Measurements from ENCODE around the gene INPP4A.

The INPP4A gene

DNA sequence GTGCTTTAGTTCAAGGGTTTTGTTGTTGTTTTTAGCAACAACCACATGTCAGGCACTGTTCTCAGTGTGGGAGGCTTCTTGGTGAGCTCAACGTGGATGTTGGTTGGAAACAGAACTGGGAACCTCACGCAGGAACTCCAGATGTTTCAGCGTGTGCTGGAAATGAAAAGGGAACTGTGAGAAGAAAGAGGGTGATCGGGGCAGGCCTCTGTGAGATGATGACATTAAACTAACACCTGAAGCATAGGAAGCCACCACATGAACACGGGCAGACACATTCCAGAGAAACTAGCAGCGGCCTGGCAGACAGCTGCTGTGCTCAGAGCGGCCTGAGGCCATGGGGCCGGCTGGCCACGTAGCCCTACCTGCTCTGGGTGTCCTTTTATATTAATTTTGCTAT is 97.2 kb downstream of the INPP4A start:
- DNase-seq (ENCODE audit: low read depth), result no peak

DNA sequence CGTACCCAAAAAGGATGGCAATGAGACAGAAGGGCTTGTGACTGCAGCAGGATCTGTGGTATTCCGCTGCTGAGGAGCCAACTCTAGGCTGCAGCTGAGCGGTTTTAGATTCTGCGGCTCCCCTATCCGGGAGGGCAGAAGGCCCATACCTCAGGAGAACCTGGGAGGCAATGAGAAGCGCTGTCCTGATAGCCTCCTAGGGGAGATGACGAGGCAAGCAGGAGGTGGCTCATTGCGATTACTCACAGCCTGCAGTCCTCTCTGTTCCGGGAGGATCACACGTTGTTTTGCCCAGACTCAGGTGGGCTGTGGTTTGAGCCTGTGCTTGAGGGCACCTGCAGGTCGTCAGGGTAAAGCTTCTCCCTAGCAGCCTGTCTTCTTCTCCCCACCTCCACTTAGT is 98.6 kb downstream of the INPP4A start:
- no peak for DNase-seq (ENCODE audit: low read depth)

DNA sequence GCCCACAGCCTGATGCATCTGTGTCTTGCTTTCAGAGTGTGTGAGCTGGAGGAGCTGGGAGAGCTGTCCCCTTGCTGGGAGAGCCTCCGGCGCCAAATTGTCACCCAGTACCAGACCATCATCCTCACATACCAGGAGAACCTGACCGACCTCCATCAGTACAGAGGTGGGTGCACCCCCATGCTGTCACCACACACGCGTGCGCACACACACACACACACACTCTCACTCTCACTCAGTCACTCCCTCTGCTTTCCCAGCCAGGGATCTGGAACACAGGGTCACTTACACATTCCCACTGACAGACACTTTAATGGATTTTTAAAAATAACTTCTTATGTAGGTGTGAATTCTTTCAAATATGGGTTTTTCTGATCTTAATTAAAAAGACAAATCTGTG is 99.2 kb downstream of the INPP4A start:
- DNase-seq (ENCODE audit: low read depth), result no peak

DNA sequence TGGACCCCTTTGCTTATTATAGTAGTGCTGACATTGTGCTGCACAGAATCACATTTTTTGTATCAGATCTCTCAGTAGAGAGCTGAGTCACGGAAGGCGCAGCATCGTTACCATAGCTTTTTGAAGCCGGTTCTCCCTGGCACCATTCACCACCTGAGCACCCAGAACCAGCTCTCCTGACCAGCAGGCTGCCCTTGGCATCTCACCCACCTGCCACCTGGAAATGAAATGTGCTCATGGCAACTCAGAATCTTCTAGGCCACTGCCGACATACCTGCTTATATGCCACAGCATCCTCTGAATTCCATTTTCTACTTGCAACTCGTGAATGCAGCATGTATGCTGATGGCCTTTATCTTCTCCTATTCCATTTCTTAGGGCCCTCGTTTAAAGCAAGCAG is 100.9 kb downstream of the INPP4A start:
- DNase-seq (ENCODE audit: low read depth), result no peak

DNA sequence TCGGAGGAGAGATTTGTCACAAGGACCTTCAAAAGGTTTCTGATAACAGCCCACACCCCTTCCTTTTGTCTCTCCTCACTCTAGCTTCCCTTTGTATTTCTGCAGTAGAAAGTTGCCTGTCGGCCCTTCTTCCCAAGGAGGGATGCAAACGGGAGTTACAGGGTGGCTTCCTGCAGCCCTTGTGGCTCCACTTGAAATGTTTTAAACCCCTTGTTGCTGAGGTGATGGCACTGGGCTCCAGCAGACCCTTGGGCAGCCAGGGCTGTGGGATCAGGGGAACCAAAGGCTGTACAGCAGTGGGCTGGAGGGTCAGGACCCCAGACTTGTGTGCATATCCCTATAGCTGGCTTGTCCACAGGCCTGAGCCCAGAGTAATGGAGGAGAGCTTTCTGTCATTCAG is 101.5 kb downstream of the INPP4A start:
- no peak for DNase-seq (ENCODE audit: low read depth)

DNA sequence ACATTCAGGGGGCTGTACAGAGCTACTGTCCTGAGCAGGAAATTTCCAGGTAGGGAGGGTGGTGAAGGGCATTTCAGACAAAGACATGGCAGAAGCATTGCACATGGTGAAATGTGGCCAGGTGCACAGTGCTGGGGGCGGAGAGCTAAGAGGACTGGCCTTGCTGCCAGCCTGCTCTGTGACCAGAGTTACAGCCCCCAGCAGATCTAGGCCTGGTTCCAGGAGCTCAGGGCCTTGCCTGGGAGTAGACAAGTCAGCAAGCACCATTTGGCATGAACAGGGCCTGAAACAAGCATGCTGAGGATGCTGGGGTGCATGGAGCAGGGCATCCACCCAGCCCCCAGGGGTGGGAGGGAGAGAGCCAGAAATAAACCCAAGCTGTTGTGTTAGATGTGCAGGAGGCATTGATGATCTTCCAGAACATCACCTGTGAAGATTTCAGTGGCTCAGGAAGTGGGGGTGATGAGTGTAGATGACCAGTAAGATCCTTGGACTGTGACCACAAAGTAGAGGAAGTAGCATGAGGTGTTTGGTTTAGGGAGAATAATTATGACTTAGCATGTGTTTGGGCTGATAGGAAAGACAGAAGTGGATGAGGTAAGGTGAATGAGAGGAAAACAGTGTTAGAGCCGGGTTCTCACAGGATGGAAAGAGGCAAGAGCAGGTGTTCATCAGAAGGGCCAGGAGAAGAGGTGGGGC is 102.6 kb downstream of the INPP4A start:
- DNase-seq (ENCODE audit: low read depth), result no peak

DNA sequence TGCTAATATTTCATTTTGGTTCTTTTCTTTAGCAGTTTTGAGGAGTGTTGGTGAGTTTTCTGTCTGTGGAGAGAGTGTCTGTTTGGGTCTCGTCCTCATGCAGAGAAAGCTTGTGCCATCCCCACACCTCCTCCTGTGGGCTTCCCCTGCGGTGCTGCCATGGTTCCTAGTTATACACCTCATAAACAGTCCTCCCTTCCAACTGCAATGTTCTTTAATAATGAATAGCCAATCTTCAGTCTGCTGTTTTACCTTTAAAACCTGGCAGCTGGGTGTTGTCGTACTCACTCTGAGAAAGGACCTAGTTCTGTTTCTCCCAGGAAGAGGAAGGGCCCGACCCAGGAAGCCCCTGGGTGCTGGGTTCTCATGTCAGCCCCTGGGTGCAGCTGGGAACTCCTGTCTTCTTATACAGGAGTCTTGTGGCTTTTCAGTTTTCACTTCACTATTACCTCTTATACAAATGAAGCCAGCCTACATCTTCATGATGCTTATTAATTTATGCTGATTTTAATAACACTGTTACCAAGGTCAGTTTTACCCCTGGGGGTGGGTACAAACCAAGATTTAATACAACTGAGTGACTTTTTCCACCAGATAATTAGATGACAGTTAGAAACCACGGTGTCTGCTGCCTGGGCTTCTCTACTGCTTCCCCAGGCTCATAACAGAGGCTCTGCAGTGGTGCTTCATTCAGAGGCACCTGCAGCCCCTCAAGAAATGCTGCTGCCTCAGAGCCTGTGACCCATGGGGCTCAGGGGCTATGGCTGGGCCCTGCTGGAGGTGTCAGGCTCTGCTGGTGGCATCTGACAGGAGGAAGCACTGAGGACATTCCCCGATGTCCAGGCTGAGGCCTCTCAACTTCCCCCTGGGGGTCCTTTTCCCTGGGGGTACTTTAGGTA is 104.5 kb downstream of the INPP4A start:
- DNase-seq (ENCODE audit: low read depth), result no peak

DNA sequence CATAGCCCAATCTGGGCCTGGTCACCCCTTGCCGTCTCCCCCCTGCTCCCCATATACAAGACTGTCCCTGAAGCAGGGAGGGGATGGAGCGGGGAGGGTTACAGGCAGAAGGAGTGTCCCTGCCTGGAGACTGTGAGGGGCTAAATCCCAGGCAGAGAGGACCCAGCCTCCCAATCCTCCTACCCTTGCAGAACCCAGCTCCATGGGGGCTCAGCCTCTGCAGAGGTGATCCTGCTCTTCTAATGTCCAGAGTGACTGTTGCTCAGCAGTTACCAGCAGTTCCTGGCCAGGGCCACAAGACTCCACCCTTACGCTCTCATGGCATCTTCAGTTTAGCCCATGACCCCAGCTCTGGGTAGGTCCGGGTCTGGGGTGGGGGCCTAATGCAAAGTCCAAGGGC is 105.5 kb downstream of the INPP4A start:
- DNase-seq (ENCODE audit: low read depth), result no peak

DNA sequence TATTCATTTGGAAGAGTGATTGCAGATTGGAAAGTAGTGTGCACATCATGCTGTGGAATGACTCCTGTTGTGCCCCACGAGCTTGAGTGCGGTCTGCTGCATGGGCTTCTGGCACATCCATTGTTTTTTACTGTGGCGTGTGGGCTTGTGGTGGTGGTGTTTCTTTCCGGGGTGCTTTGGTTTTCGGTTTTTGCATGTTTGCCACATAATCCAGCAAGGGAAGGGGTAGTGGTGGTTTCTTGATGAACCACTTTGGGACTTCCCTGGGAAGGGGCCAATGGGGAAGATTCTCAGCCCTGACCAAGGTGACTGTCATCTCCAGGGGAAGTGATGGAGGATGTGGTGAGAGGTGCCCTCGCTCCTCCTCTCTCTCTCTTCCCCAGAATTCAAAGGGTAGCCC is 106.7 kb downstream of the INPP4A start:
- peak; percentile 43 for DNase-seq (ENCODE audit: low read depth)

DNA sequence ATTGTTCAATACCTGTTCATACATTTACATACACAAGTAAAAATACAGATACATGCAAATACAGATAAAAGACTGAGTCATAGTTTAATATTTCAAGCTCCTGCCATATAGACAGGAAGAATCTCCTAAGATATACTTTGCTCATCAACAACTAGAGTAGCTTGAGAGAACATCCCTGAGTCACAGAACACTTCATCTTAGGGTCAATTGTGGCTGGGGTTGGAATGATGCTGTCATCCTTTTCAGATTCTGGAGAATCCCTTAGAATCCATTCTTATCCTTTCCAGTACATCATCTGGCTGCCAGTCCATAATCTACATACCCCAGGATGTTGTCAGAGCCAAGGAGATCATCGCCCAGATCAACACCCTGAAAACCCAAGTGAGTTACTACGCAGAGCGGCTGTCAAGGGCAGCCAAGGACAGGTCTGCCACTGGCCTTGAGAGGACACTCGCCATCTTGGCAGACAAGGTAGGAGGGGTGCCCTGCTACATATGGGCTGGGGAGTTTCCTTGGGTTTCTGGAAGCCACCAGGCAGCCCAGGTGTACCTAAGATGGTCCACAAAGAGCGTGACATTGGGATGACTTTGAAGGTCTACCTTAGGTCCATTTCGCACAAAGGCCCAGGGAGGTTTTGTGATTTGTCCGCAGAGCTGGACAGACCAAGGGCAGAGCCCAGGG is 108.0 kb downstream of the INPP4A start:
- no peak for DNase-seq (ENCODE audit: low read depth)

DNA sequence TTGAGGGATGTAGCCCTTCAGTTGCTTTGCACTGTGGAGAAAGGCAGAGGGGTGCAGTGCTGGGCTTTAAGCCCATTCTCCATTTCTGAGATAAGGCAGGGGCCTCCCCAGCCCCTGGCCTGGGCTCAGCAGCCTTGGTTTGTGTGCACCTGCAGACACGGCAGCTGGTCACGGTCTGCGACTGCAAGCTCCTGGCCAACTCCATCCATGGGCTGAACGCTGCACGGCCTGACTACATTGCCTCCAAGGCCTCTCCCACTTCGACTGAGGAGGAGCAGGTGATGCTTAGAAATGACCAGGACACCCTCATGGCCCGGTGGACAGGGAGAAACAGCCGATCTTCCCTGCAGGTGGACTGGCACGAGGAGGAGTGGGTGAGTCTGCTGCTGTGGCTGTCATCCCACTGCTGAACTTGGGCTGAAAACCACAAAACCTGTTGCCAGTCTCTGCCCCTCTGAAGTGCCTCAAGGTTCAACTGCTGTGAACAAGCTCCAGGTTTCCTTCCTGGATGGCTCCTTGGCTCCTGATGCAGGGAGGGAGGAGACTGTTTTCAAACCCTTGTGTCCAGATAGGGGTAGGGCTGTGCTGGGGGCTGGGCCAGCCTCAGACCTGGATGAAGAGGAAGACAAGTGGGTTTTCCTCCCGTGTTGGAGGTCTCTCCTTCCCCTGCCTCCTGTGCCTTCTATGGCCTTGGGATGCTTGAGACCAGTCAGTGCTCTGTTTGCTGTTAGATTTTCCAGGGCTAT is 109.6 kb downstream of the INPP4A start:
- no peak for DNase-seq (ENCODE audit: low read depth)

DNA sequence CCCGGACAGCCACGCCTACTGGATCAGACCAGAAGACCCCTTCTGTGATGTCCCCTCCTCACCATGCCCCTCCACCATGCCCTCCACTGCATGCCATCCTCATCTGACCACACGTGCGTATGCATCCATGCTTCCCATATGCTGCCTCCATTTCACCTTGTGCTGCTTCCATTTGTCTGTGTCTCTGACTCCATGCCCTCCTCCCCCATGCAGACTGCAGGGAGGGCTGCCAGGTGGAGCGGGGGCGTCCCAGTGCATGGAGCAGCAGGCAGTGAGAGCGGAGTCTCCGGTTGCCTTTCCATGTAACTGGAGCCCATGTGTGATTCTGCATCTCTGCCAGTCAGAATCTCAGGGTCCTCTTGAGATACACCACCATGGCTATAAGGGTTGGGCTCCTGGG is 111.0 kb downstream of the INPP4A start:
- no peak for DNase-seq (ENCODE audit: low read depth)

DNA sequence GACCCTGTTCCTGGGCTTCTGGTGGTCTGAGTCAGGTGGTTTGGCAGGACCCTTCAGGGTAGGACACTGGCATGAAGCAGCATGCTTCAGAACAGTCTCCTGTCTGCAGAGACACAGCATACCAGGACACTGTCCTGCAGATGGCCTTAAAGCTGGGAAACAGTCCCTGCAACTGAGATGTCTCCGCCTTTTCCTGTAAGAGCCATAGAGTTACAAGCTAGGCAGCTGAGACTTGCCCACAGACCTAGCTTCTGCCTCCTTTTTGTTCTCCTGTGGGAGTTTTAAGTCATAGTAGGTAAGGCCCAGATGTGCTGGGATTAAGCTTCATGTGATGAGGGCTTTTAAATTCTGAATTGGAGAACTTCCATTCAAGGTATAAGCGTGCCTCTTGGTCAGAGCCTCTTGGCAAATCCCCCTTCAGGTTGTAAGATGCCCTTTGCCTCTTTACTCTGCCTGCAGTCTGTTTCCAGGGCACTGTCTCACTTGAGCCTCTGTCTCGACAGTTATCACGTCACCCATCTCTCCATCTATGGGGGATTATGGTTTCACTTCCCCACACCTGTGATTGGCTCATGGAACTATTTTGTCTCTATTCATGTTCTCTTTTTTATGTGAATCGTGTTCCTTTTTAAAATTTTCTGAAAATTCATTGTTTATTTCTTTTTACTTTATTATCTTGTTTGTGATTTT is 111.8 kb downstream of the INPP4A start:
- no peak for DNase-seq (ENCODE audit: low read depth)

DNA sequence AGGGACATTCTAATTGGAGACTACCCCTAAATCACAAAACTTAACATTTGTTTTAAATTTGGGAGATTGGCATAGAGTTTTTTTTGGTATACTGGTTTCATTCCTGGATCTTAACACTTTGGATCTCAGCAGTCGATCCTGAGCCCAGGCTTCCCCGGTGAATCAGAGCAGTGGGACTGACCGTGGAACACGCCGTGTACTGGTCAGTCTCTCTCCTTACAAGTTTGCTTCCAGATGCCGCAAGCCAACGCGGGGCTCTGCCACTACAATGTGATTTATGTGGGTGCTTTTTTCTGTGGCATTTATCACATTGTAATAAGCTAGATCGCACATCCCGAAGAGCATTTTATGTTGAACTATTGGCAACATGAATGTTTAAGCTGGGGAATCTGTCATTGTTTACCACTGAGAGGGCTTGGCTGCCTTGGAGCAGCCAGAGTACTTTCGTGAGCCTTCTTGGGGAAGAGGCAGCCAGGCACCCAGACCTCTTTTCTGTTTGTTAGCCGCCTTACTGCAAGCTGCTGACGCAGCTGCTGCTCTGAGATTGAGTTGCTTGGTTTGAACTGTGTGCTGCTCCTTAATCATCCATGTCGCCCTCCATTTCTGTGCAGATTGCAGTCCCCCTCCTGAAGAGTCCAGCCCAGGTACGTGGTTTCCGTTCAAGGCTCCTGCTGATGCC is 114.3 kb downstream of the INPP4A start:
- DNase-seq (ENCODE audit: low read depth), result no peak

DNA sequence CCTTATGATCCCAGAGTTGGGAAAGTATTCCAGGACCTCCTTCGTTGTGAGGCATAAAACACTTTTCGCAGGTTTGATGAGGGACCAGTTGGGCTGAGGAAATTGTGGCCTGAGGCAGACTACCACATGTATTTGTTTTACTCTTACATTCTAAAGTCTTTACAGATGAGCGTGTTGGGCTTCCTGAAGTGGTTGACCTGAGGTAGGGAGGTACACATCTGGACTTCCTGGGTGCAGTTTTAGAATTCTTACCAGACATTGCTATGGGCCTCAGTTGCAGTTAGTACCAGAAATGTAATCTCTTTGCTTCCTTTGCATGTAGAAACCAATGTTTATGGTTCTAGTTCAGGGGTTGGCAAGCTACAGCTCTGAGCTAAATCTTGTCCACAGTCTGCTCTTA is 114.9 kb downstream of the INPP4A start:
- no peak for DNase-seq (ENCODE audit: low read depth)

DNA sequence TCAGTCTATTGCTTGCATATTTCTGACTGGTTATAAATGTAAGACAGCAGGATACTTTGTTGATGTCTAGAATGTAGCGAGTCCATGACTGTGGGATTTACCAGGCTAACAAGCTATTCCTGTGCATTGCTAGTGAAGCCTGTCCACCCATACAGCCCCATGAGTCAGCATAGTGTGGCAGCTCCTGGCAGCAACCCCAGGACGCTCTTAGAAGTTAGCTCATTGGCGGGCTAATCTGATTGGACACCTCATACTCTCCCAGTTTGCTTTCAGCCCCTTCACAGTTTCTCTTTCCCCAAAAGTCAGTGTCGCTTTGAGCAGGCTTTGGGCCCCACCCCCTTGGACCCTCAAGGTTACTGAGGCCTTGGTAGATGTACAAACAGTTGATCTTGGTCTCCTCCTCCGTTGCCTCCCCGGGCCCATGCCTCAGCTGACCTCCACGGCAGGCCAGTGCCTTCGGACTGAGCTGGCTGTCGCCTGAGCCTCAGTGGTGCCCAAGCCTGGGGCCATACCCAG is 115.7 kb downstream of the INPP4A start:
- no peak for DNase-seq (ENCODE audit: low read depth)

DNA sequence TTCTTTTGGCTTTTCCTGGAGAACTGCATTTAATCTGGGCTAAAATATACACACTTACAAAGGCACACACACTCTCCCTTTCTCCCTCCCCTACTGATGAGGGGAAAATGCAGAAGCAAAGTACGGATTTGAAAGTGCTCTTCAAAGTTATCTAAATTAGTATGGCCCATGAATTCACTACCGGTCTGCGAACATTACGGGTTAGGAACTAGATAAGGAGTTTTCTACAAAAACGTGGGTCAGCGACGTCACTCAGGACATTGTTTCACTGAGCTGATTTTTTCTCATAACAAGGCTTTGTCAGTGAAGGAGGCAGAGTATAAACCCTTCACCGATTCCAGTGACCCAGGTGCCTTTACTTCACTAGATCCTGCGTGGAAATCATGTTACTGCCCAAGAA is 116.4 kb downstream of the INPP4A start:
- DNase-seq (ENCODE audit: low read depth), result no peak

DNA sequence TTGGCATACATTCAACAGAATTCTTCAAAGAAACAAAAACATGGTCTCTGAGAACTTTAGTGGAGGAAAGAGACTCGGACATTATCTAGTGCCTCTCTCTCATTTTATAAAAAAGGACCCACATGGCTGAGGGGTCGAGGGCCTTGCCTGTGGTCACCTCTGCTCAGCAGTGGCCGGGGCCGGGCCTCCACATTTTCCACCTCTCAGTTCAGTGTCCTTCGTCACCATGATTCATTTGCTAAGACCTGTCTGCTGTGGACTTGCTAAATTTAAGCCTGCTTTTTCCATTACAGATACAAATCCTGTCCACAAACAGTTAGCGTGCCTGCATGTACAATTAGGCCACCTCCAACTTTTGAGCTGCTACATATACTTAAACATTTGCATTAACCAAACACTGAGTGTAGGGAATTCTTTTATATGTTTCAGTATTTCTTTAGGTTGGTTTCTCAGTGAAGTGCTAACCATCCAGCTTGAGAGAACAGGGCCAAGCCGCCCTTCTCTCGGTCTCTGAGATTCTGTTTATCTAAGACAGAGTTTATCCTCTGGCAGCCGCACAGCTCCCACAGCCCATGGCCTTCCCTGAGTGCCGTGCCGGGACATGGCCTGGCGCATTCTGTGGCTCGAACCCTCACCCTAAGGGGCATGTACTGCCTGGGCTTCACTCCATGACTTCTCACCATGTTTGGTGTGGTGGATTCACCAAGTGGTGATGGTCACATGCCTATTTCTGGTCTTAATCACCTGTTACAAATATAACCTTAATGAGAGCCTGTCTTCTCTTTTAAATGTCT is 117.4 kb downstream of the INPP4A start:
- DNase-seq (ENCODE audit: low read depth), result no peak

DNA sequence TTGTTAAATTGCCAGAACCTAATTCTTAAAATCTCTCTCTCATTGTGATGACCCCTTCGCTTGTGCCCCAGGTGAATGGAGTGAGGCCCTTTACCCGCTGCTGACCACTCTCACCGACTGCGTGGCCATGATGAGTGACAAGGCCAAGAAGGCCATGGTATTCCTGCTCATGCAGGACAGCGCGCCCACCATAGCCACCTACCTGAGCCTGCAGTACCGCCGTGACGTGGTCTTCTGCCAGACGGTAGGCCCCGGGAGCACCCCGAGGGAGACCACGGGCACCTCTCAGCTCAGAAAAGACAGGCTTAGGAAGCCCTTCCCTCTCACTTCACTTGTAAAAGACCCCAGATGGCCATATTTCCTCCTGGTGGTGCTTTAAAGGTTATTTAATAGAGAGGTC is 118.7 kb downstream of the INPP4A start:
- DNase-seq (ENCODE audit: low read depth), result no peak

DNA sequence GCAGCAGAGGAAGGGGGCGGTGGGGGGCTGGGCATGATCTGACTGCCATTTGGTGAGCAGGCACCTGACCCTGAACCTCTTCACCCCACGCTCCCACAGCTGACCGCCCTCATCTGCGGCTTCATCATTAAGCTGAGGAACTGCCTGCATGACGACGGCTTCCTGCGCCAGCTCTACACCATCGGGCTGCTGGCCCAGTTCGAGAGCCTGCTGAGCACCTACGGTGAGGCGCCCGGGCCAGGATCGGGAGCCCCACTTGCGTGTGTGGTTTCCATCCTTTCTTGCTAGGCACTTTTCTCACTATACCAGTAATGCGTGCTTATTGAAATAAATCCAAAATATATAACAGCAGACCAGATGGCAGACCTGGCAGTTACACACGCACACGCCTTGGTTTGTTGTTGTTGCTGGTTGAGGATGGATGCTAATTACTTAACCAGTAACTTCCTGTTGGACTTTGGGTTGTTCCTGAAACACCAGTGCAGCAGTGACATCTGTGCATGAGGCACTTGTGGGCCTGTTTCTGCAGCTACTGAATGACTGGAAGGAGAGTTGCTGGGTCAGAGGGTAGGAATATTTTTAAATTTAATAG is 120.0 kb downstream of the INPP4A start:
- no peak for DNase-seq (ENCODE audit: low read depth)

Data from activated T-cell treated with anti-CD3 and anti-CD28 coated beads for 48 hours (primary cell).